ENCODE measurements around the gene KIR3DL3. TPM values are rescaled to one million over a fixed set of nuclear protein-coding genes. Genes with fewer than 3 reads are reported as not detected.

The KIR3DL3 gene
- total RNA-seq, 4 donors from 2014 or later: not detected

DNA sequence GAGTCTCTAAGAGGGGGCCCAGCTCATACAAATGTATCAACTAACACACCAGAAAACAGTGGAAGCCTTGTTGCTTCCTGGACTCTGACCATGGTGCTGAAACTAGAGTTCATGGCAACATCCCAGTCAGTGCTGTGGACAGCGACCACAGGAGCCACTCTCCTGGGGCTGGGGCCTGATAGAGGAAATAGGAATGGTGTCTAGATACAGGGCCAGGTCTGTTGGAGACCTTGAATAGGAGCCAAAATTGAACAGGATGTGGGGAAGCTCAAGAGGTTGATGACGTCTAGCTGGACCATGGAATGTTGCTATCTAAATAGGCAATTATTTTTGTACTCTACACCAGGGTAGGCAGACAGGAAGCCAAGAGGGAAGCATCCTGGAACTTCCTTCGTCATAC lies 39.7 kb upstream of the KIR3DL3 start:
- Histone ChIP-seq H3K4me1 (no peaks in the 10 kb centered on the region), H3K4me3 (no peak overlapping the region), H3K27me3 (peaks cover 0 to 41% (median 0%) of the 10 kb centered on the region in 4 donors), H3K27ac (replicated peaks in 1 of 4) (no peak overlapping the region), H3K36me3 (no peaks in the 10 kb centered on the region), H3K9me3 (no peaks in the 10 kb centered on the region)
- TF ChIP-seq POLR2AphosphoS5 (IDR thresholded peaks at IDR 0.05) (no peak), EP300 (IDR thresholded peaks at IDR 0.05) (no peak), POLR2A (IDR thresholded peaks at IDR 0.05; ENCODE audit: low read depth) (no peak)
- TF ChIP-seq, protein P1, sequence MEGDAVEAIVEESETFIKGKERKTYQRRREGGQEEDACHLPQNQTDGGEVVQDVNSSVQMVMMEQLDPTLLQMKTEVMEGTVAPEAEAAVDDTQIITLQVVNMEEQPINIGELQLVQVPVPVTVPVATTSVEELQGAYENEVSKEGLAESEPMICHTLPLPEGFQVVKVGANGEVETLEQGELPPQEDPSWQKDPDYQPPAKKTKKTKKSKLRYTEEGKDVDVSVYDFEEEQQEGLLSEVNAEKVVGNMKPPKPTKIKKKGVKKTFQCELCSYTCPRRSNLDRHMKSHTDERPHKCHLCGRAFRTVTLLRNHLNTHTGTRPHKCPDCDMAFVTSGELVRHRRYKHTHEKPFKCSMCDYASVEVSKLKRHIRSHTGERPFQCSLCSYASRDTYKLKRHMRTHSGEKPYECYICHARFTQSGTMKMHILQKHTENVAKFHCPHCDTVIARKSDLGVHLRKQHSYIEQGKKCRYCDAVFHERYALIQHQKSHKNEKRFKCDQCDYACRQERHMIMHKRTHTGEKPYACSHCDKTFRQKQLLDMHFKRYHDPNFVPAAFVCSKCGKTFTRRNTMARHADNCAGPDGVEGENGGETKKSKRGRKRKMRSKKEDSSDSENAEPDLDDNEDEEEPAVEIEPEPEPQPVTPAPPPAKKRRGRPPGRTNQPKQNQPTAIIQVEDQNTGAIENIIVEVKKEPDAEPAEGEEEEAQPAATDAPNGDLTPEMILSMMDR (IDR thresholded peaks at IDR 0.05): no peak
- WGBS: 14% methylated on average over 3 of the region's 3 CpGs
- no peak for DNase-seq (ENCODE audit: extremely low spot score)
- intact Hi-C loops (cut with DNase I): no loop called here

DNA sequence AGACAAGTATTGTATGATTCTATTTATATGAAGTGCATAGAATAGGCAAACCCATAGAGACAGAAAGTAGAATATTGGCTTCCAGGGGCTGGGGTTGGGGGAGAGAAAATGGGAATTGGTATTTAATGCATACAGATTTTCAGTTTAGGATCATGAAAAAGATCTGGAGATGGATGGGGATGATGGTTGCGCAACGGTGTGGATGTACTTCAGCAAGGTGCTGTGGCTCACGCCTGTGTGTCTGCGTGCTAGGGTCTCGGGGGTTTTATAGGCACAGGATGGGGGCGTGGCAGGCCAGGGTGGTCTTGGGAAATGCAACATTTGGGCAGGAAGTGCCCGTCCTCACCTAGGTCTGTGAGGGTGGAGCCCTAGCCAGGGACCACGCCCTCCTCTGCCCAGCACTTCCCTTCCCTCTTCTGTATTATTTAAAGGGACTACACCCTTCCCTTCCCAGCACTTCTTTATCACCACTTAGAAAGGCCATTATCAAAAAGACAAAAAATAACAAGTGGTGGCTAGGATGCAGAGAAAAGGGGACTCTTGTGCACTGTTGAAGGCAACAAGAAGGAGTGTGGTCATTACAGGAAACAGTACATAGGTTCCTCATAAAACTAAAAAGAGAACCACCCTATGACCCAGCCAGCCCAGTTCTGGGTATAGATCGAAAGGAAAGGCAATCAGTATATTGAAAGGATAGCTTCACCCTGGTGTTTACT lies 32.5 kb upstream of the KIR3DL3 start:
- intact Hi-C loops (cut with DNase I): no loop called here
- H3K4me3 ChIP-seq: no peak overlapping the region
- H3K36me3 ChIP-seq: no peaks in the 10 kb centered on the region
- 64% methylated on average over 9 of the region's 9 CpGs for WGBS
- H3K27me3 ChIP-seq: peaks cover 0 to 49% (median 0%) of the 10 kb centered on the region in 4 donors
- H3K9me3 ChIP-seq: peaks cover 0 to 3% (median 0%) of the 10 kb centered on the region in 4 donors
- no peak overlapping the region for H3K27ac ChIP-seq (replicated peaks in 1 of 4)
- TF ChIP-seq POLR2A (IDR thresholded peaks at IDR 0.05; ENCODE audit: low read depth) (no peak), EP300 (IDR thresholded peaks at IDR 0.05) (no peak), POLR2AphosphoS5 (IDR thresholded peaks at IDR 0.05) (no peak)
- TF ChIP-seq, protein P1 (IDR thresholded peaks at IDR 0.05): no peak
- no peak for DNase-seq (ENCODE audit: extremely low spot score)
- no peaks in the 10 kb centered on the region for H3K4me1 ChIP-seq

DNA sequence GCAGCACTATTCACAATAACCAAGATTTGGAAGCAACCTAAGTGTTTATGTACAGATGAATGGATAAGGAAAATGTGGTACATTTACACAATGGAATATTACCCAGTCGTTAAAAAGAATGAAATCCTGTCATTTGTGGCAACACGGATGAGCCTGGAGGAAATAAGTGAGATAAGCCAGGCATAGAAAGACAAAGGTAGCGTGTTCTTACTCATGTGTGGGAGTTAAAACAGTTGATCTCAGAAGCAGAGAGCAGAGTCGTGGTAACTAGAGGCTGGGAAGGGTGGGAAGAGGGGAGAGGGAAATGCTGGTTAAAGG lies 32.0 kb upstream of the KIR3DL3 start:
- no peak overlapping the region for H3K27ac ChIP-seq (replicated peaks in 1 of 4)
- H3K4me3 ChIP-seq: no peak overlapping the region
- no peaks in the 10 kb centered on the region for H3K36me3 ChIP-seq
- H3K4me1 ChIP-seq: no peaks in the 10 kb centered on the region
- TF ChIP-seq EP300 (IDR thresholded peaks at IDR 0.05): no peak
- TF ChIP-seq, protein P1 (IDR thresholded peaks at IDR 0.05): no peak
- TF ChIP-seq POLR2A (IDR thresholded peaks at IDR 0.05; ENCODE audit: low read depth): no peak
- peaks cover 0 to 3% (median 0%) of the 10 kb centered on the region in 4 donors for H3K9me3 ChIP-seq
- H3K27me3 ChIP-seq: peaks cover 0 to 49% (median 0%) of the 10 kb centered on the region in 4 donors
- WGBS: 73% methylated on average over 4 of the region's 4 CpGs
- DNase-seq (ENCODE audit: extremely low spot score): no peak
- intact Hi-C loops (cut with DNase I): no loop called here

DNA sequence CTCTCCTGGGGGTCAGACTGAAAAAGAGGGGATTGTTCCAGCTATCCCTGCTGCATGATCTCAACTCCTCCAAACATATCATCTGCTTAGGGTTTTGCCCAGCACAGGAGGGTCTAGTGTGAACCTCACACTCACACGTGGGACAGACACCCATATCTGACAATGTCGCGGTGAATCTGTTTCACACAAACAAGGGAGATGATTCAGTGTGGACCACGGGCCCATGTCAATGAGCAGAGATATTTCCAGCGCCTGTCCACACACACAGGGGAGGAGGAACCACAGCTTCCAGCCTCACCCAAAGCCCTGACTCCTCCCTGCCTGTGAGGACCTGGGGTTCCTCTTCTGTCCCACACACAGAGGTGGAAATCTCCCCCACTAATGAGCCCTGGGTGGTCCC lies 29.6 kb upstream of the KIR3DL3 start:
- Histone ChIP-seq H3K27me3 (peaks cover 0 to 59% (median 0%) of the 10 kb centered on the region in 4 donors), H3K9me3 (peaks cover 0 to 3% (median 0%) of the 10 kb centered on the region in 4 donors), H3K4me1 (no peaks in the 10 kb centered on the region), H3K4me3 (no peak overlapping the region), H3K36me3 (no peaks in the 10 kb centered on the region), H3K27ac (replicated peaks in 1 of 4) (no peak overlapping the region)
- DNase-seq (ENCODE audit: extremely low spot score): no peak
- intact Hi-C loops (cut with DNase I): no loop called here
- WGBS: 83% methylated on average over 5 of the region's 5 CpGs
- TF ChIP-seq POLR2AphosphoS5 (IDR thresholded peaks at IDR 0.05) (no peak), EP300 (IDR thresholded peaks at IDR 0.05) (no peak), POLR2A (IDR thresholded peaks at IDR 0.05; ENCODE audit: low read depth) (no peak)
- TF ChIP-seq, protein P1 (IDR thresholded peaks at IDR 0.05): no peak

DNA sequence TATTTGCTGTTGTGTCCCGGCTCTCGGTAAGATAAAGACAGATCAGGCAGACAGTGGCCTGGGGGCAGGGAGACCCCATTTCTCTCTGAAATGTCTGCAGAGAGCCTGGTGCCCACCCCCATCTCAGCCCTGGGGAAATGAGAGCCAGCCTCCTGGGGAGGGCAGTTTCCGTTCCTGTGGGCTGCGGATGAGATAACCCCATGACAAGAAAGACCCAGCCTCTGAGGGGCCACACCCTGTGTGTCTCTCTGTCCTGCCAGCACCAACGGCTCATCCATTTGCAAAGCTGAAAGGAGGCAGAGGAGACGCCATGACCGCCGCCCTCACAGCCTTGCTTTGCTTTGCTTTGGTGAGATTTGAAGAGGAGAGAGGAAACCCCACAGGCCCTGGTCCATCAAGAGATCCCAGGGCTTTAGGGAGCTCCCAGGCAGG lies 28.1 kb upstream of the KIR3DL3 start:
- H3K36me3 ChIP-seq: no peaks in the 10 kb centered on the region
- no peak for DNase-seq (ENCODE audit: extremely low spot score)
- no peak overlapping the region for H3K4me3 ChIP-seq
- H3K27ac ChIP-seq (replicated peaks in 1 of 4): no peak overlapping the region
- H3K4me1 ChIP-seq: no peaks in the 10 kb centered on the region
- TF ChIP-seq POLR2AphosphoS5 (IDR thresholded peaks at IDR 0.05): no peak
- TF ChIP-seq POLR2A (IDR thresholded peaks at IDR 0.05; ENCODE audit: low read depth): no peak
- no peak for TF ChIP-seq EP300 (IDR thresholded peaks at IDR 0.05)
- TF ChIP-seq, protein P1 (IDR thresholded peaks at IDR 0.05): no peak
- WGBS: 54% methylated on average over 8 of the region's 8 CpGs
- intact Hi-C loops (cut with DNase I): no loop called here
- H3K9me3 ChIP-seq: peaks cover 0 to 3% (median 0%) of the 10 kb centered on the region in 4 donors
- H3K27me3 ChIP-seq: peaks cover 0 to 45% (median 0%) of the 10 kb centered on the region in 4 donors

Data from esophagus muscularis mucosa (tissue), 4 donors.